K562 (cell line): ENCODE results near the gene VPREB1. TPM values are rescaled to one million over a fixed set of nuclear protein-coding genes. Genes with fewer than 3 reads are reported as not detected.

Source experiments
- ATAC-seq: fragments of 200-7000 bp; cut with Tn5 transposase; 3 replicates; pipeline ENCODE4 v1.9.1; 2020; ENCODE audit warnings: moderate library complexity
- BruUV-seq: library from RNA; stranded (reverse); fragments of 400-500 nt; replicated peaks from 2 replicates; lab custom pipeline; 2021; lab: Mats Ljungman, UMichigan
- CTCF ChIA-PET: fragments of 300-600 bp; formaldehyde crosslinking; extraction: SDS; loops from one replicate; lab custom pipeline; 2021; ENCODE audit warnings: low intra/inter-chr PET ratio; lab: Yijun Ruan, JAX
- POLR2A ChIA-PET: fragments of 300-600, 350-650 bp; sonication (Branson Sonifier 250); formaldehyde crosslinking; extraction: SDS; loops from one replicate; lab custom pipeline; 2021; ENCODE audit warnings: antibody characterized with exemption, inconsistent platforms; lab: Yijun Ruan, JAX
- DNase-seq, 4 experiments: peaks; one replicate each; pipeline versions ENCODE4 v3.0.0 to v3.0.0-alpha.2; 2011 to 2018; ENCODE audit warnings: low spot score in 3 of 4, mixed read lengths in 3 of 4; ENCODE audit errors: extremely low read depth in 1 of 4
- FAIRE-seq: peaks from 2 replicates; lab custom pipeline; 2011; peaks lifted over from hg19 to GRCh38; lab: Jason Lieb, UNC
- H2AFZ ChIP-seq: 2 replicates; pipeline ENCODE4 v1.6.0; 2011; ENCODE audit warnings: low read depth, low read length, control low read depth, inconsistent platforms
- H3K27ac ChIP-seq: fragments of 200-600 bp; 3 replicates; pipeline ENCODE4 v1.8.0; 2011; ENCODE audit warnings: low read depth, mild to moderate bottlenecking, control low read depth, inconsistent platforms, low read length, moderate library complexity, mixed read lengths; ENCODE audit errors: extremely low read depth
- H3K27me3 ChIP-seq, 2 experiments: fragments of 300-600 bp in 1 of 2; 2 replicates in 1 of 2; 3 replicates in 1 of 2; pipeline versions ENCODE4 v1.6.0 to v1.8.0; 2011; ENCODE audit warnings: inconsistent platforms in 2 of 2, low read length in 2 of 2, mild to moderate bottlenecking in 1 of 2, mixed read lengths in 1 of 2, moderate library complexity in 1 of 2; ENCODE audit not compliant: control insufficient read depth in 2 of 2, insufficient read depth in 2 of 2
- H3K36me3 ChIP-seq: fragments of 300-600 bp; 3 replicates; pipeline ENCODE4 v1.8.0; 2011; ENCODE audit warnings: mild to moderate bottlenecking, low read length, inconsistent platforms; ENCODE audit not compliant: control insufficient read depth, insufficient read depth
- H3K4me1 ChIP-seq, 2 experiments: fragments of 200-600 bp in 1 of 2; replicated peaks in 1 of 2; 2 replicates in 1 of 2; 3 replicates in 1 of 2; pipeline versions ENCODE4 v1.5.1 to v1.8.0; 2011; ENCODE audit warnings: inconsistent platforms in 2 of 2, low read length in 2 of 2, mild to moderate bottlenecking in 1 of 2, mixed read lengths in 1 of 2, moderate library complexity in 1 of 2; ENCODE audit not compliant: control insufficient read depth in 2 of 2, insufficient read depth in 2 of 2
- H3K4me2 ChIP-seq: 2 replicates; pipeline ENCODE4 v1.6.1; 2011; ENCODE audit warnings: low read length, control low read depth, inconsistent platforms, mixed read lengths; ENCODE audit not compliant: insufficient read depth
- H3K4me3 ChIP-seq: fragments of 200-600 bp; sonication (generic), shearing (Covaris generic); 2 replicates; pipeline ENCODE4 v1.5.1; 2016; ENCODE audit warnings: control low read depth, inconsistent platforms
- H3K79me2 ChIP-seq: fragments of 200-600 bp; 3 replicates; pipeline ENCODE4 v1.8.0; 2011; ENCODE audit warnings: low read length, inconsistent platforms; ENCODE audit not compliant: control insufficient read depth, insufficient read depth
- H3K9ac ChIP-seq, 2 experiments: 2 replicates each; pipeline versions ENCODE4 v1.6.0 to v1.6.1; 2011; ENCODE audit warnings: low read depth in 2 of 2, low read length in 2 of 2, control low read depth in 1 of 2, inconsistent platforms in 1 of 2, mild to moderate bottlenecking in 1 of 2, mixed read lengths in 1 of 2; ENCODE audit not compliant: insufficient read depth in 1 of 2
- H3K9me1 ChIP-seq: one replicate; pipeline ENCODE4 v1.6.0; 2011; ENCODE audit warnings: inconsistent platforms, mild to moderate bottlenecking, low read length, moderate library complexity; ENCODE audit not compliant: control insufficient read depth, insufficient read depth
- H3K9me3 ChIP-seq: replicated peaks from 2 replicates; pipeline ENCODE4 v1.5.1; 2011; ENCODE audit warnings: low read depth, low read length, inconsistent platforms; ENCODE audit not compliant: control insufficient read depth, insufficient read depth
- H4K20me1 ChIP-seq: replicated peaks from 2 replicates; pipeline ENCODE4 v1.6.1; 2011; ENCODE audit warnings: low read length, inconsistent platforms, mixed read lengths; ENCODE audit not compliant: control insufficient read depth, insufficient read depth
- ATF2 ChIP-seq: sonication (generic); formaldehyde crosslinking; IDR thresholded peaks from 2 replicates; pipeline ENCODE4 v1.8.1; 2022; ENCODE audit warnings: missing genetic modification reagents
- CBX1 ChIP-seq: sonication (generic); IDR thresholded peaks from 2 replicates; pipeline ENCODE4 v1.6.1; 2016; ENCODE audit warnings: antibody characterized with exemption, low read depth, mild to moderate bottlenecking
- EZH2 ChIP-seq: IDR thresholded peaks from 2 replicates; pipeline ENCODE4 v1.6.1; 2012; ENCODE audit warnings: low read depth, mild to moderate bottlenecking, inconsistent platforms, low read length, borderline replicate concordance
- FOSL1 ChIP-seq: fragments of 200-800 bp; sonication (Bioruptor generic); conservative IDR thresholded peaks from 2 replicates; pipeline ENCODE4 v1.6.1; 2016; ENCODE audit warnings: missing genetic modification characterization, missing compliant biosample characterization
- JUNB ChIP-seq: fragments of 450-650 bp; formaldehyde crosslinking; conservative IDR thresholded peaks from 2 replicates; pipeline ENCODE4 v1.4.0; 2020; ENCODE audit warnings: mild to moderate bottlenecking
- JUND ChIP-seq, 2 experiments: IDR thresholded peaks; 2 replicates in 1 of 2; 3 replicates in 1 of 2; pipeline ENCODE4 v1.6.1; 2011; ENCODE audit warnings: borderline replicate concordance in 2 of 2, low read depth in 2 of 2, low read length in 2 of 2, improper control_type of control experiment in 1 of 2, missing biosample characterization in 1 of 2, missing genetic modification characterization in 1 of 2, missing genetic modification reagents in 1 of 2
- PHF21A ChIP-seq: fragments of 450-650 bp; IDR thresholded peaks from 2 replicates; pipeline ENCODE4 v1.6.1; 2017; ENCODE audit warnings: low read depth, borderline replicate concordance
- PML ChIP-seq: IDR thresholded peaks from 2 replicates; pipeline ENCODE4 v1.6.1; 2012; ENCODE audit warnings: low read length, inconsistent platforms
- SRSF1 ChIP-seq: fragments of 200-400 bp; formaldehyde crosslinking; IDR thresholded peaks from 2 replicates; pipeline ENCODE4 v1.6.1; 2017; ENCODE audit warnings: mild to moderate bottlenecking, low read depth, low read length, moderate library complexity
- TAL1 ChIP-seq: fragments of 450-650 bp; IDR thresholded peaks from 2 replicates; pipeline ENCODE4 v1.6.1; 2016; ENCODE audit warnings: mild to moderate bottlenecking
- TFAM ChIP-seq: fragments of 250-450 bp; sonication (Bioruptor Pico); conservative IDR thresholded peaks from 2 replicates; pipeline ENCODE4 v1.5.0; 2021; ENCODE audit warnings: mild to moderate bottlenecking, moderate library complexity
- ZNF586 ChIP-seq: fragments of 450-650 bp; formaldehyde crosslinking; conservative IDR thresholded peaks from 2 replicates; pipeline ENCODE4 v1.4.0; 2020; ENCODE audit warnings: mild to moderate bottlenecking, moderate library complexity
- WGBS: fragments of 100-300 bp; shearing (Covaris generic); methylation state at CpG from one replicate; pipeline ENCODE4 v1.1.6; 2016; ENCODE audit warnings: low coverage, mixed read lengths; ENCODE audit not compliant: insufficient coverage; ENCODE audit errors: missing lambda C conversion rate; 5-methylcytosine and 5-hydroxymethylcytosine counted together
- in situ Hi-C: fragments of 300-500 bp; cut with MboI; formaldehyde crosslinking; loops from 4 replicates; pipeline ENCODE4 v1.15.0; 2018; ENCODE audit warnings: inconsistent platforms, mixed read lengths
- intact Hi-C: fragments of 100-400 bp; cut with micrococcal nuclease; formaldehyde crosslinking; loops from 2 replicates; pipeline ENCODE4 v1.14.2; 2022
- polyA plus RNA-seq, 8 experiments: library from polyadenylated mRNA; depleted of rRNA in 4 of 8; stranded (reverse) in 5 of 8; unstranded in 3 of 8; fragments of >200 nt; fragmentation: Nextera tagmentation in 2 of 8; fragmentation: Illumina TruSeq in 1 of 8; extraction: Ambion mirVana in 2 of 8; extraction: Trizol in 1 of 8; gene quantifications; 2 replicates each; pipeline versions ENCODE4 v1.2.1 to v1.2.3, GENCODE V29; 2011 to 2014; ENCODE audit warnings: inconsistent platforms in 1 of 8, missing spikeins in 1 of 8
- total RNA-seq, 7 experiments: library from RNA; depleted of rRNA in 6 of 7; stranded (reverse); fragments of >200 nt in 6 of 7; fragmentation: Illumina TruSeq in 2 of 7; extraction: Trizol in 2 of 7; gene quantifications; 2 replicates each; pipeline versions ENCODE4 v1.2.1 to v1.2.3, GENCODE V29; 2011 to 2021; ENCODE audit warnings: low replicate concordance in 1 of 7
- TF ChIP-seq, protein P1 (sequence below): fragments of 450-650 bp; formaldehyde crosslinking; IDR thresholded peaks from 2 replicates; pipeline ENCODE4 v1.4.0; 2020; ENCODE audit warnings: mild to moderate bottlenecking, moderate library complexity
- TF ChIP-seq, protein P2 (sequence below): fragments of 250-450 bp; sonication (Bioruptor Pico); IDR thresholded peaks from 2 replicates; pipeline ENCODE4 v1.4.0; 2020; ENCODE audit warnings: mild to moderate bottlenecking

VPREB1 gene
- total and polyA plus RNA-seq, 9 of the 15 experiments (the other 6 are each of a cell fraction or from before 2014, with no cell fraction given): not detected

DNA sequence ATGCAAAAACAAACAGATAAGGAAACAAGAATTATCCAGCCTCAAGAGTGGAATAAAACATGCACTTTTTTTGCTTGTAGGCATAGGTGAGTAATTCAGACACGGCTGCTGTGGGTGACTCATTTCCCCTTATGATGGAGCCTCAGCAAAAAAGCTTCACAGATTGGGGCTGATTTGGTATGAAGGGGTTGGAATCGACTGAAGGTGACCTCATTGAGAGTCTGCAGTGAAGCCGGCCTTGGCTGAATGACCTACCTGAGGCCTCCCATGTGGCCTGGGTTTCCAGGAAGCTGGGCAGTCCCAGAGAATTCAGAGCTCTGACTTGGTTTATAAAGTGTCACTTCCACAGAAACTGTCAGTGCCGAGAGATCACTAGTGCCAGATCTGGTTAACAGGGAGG is 34.2 kb upstream of the VPREB1 start:
- Histone ChIP-seq H3K9ac (no peak overlapping the region), H3K9me1 (no peaks in the 10 kb centered on the region), H3K27me3 (peaks cover 44 to 52% of the 10 kb centered on the region in 2 experiments), H3K36me3 (no peaks in the 10 kb centered on the region), H3K4me1 (no peaks in the 10 kb centered on the region), H3K4me2 (no peak overlapping the region), H3K79me2 (no peaks in the 10 kb centered on the region), H2AFZ (no peak overlapping the region), H4K20me1 (peaks cover 13% of the 10 kb centered on the region), H3K27ac (no peak overlapping the region), H3K4me3 (no peak overlapping the region), H3K9me3 (no peaks in the 10 kb centered on the region)
- DNase-seq (no peak), FAIRE-seq (no peak), ATAC-seq (no peak)
- CTCF ChIA-PET: interaction anchor here (0.7 kb wide), 1 partner anchor 357 kb away, joined by 3 read pairs; no protein-coding TSS in a partner anchor
- BruUV-seq: no TSS peak
- POLR2A ChIA-PET: interaction anchor here (1.6 to 2.1 kb wide), 3 partner anchors 9 to 15 kb away, joined by 5 to 8 read pairs (median 6); no protein-coding TSS in a partner anchor
- intact Hi-C loops (loop anchor here (10.0 kb wide), 1 partner anchor 654 kb away; no protein-coding TSS in a partner anchor), in situ Hi-C loops (no loop called here)
- 2% methylated on average over 4 of the region's 4 CpGs for WGBS
- TF ChIP-seq JUND (IDR thresholded peaks at IDR 0.05; ENCODE audit: borderline replicate concordance, low read depth, low read length) (peak; percentile 80; the same call in 1 of the 2 replicates), JUND (tag; IDR thresholded peaks at IDR 0.05; ENCODE audit: borderline replicate concordance, low read depth, low read length) (peak; percentile 73; the same call in 1 of the 3 replicates), CBX1 (no peak), TFAM (CRISPR knock-in tag) (no peak), EZH2 (peak; percentile 63; the same call in 1 of the 2 replicates), PML (no peak), ATF2 (CRISPR knock-in tag) (0 out of 2 replicates have a peak, but pooled peaks have one; percentile 40), PHF21A (peak; percentile 16; the same call in 1 of the 2 replicates), SRSF1 (no peak), JUNB (CRISPR knock-in tag) (peak; percentile 79), ZNF586 (no peak), TAL1 (no peak), FOSL1 (tag) (peak; percentile 97)
- TF ChIP-seq, protein P1, sequence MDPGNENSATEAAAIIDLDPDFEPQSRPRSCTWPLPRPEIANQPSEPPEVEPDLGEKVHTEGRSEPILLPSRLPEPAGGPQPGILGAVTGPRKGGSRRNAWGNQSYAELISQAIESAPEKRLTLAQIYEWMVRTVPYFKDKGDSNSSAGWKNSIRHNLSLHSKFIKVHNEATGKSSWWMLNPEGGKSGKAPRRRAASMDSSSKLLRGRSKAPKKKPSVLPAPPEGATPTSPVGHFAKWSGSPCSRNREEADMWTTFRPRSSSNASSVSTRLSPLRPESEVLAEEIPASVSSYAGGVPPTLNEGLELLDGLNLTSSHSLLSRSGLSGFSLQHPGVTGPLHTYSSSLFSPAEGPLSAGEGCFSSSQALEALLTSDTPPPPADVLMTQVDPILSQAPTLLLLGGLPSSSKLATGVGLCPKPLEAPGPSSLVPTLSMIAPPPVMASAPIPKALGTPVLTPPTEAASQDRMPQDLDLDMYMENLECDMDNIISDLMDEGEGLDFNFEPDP: no peak
- TF ChIP-seq, protein P2, sequence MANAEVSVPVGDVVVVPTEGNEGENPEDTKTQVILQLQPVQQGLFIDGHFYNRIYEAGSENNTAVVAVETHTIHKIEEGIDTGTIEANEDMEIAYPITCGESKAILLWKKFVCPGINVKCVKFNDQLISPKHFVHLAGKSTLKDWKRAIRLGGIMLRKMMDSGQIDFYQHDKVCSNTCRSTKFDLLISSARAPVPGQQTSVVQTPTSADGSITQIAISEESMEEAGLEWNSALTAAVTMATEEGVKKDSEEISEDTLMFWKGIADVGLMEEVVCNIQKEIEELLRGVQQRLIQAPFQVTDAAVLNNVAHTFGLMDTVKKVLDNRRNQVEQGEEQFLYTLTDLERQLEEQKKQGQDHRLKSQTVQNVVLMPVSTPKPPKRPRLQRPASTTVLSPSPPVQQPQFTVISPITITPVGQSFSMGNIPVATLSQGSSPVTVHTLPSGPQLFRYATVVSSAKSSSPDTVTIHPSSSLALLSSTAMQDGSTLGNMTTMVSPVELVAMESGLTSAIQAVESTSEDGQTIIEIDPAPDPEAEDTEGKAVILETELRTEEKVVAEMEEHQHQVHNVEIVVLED: no peak
